Anterior cingulate cortex (tissue), 58 donors: ENCODE data around the gene ISYNA1.
"Not testable (repeated sequence)": the region's sequence is repeated elsewhere in the genome, so short reads cannot be mapped to it uniquely, and the experiment has no call there.

Experiments
- DNase-seq, 58 donors: peaks; one replicate each; lab custom pipeline; 2025; lab: John Stamatoyannopoulos, UW

ISYNA1 gene

GRCh38 chr19:18423258-18424020 is 14.5 kb downstream of the ISYNA1 start:
- DNase-seq: peak in 1 of 58 donors; percentile 29

GRCh38 chr19:18422530-18423191 is 15.3 kb downstream of the ISYNA1 start:
- peak in 1 of 58 donors; percentile 39 for DNase-seq

GRCh38 chr19:18421371-18421959 is 16.5 kb downstream of the ISYNA1 start:
- no peak for DNase-seq

- DNase-seq: no peak
Measured at GRCh38 chr19:18420930-18421329, 17.0 kb downstream of the ISYNA1 start.

GRCh38 chr19:18419699-18420460 is 18.1 kb downstream of the ISYNA1 start:
- no peak for DNase-seq

- peak in 47 of 58 donors; percentile 26 to 84 (median 62) for DNase-seq
Measured at GRCh38 chr19:18419195-18419698, 18.7 kb downstream of the ISYNA1 start, which contains the start of gene SSBP4. TSS of gene SSBP4 (plus strand) at chr19:18419398. CDS start at chr19:18419649, 251 bp downstream.

- peak in 26 of 58 donors; percentile 35 to 79 (median 66) for DNase-seq
Measured at GRCh38 chr19:18418483-18419194, 19.3 kb downstream of the ISYNA1 start.

- DNase-seq: peak in 11 of 58 donors; percentile 27 to 71 (median 48)
Measured at GRCh38 chr19:18418029-18418482, 19.9 kb downstream of the ISYNA1 start.

- DNase-seq: peak in 28 of 58 donors; percentile 12 to 71 (median 48)
Measured at GRCh38 chr19:18417250-18418028, 20.5 kb downstream of the ISYNA1 start.

GRCh38 chr19:18416778-18417249 is 21.1 kb downstream of the ISYNA1 start:
- peak in 56 of 58 donors; percentile 28 to 90 (median 75) for DNase-seq

GRCh38 chr19:18415178-18415867 is 22.6 kb downstream of the ISYNA1 start:
- DNase-seq: peak in 40 of 58 donors; percentile 17 to 73 (median 53)

- no peak for DNase-seq
Measured at GRCh38 chr19:18414504-18415177, 23.3 kb downstream of the ISYNA1 start.

GRCh38 chr19:18412610-18413239 is 25.2 kb downstream of the ISYNA1 start:
- no peak for DNase-seq

GRCh38 chr19:18408053-18408476 is 29.9 kb downstream of the ISYNA1 start:
- no peak for DNase-seq

- DNase-seq: no peak
Measured at GRCh38 chr19:18406749-18407148, 31.2 kb downstream of the ISYNA1 start.

- DNase-seq: not testable (repeated sequence)
Measured at GRCh38 chr19:18405754-18406153, 32.2 kb downstream of the ISYNA1 start.
